Esophagus (tissue), 2 donors: ENCODE data around the gene PDE7B. TPM values are rescaled to one million over a fixed set of nuclear protein-coding genes. Genes with fewer than 3 reads are reported as not detected.
A peak's percentile ranks its signal among the peaks of the same experiment; 100 is the strongest.

Source experiments
- H3K27ac ChIP-seq, 2 donors: one replicate each; pipeline ENCODE4 v1.5.1; 2013; ENCODE audit warnings: low read depth in 2 of 2, mild to moderate bottlenecking in 2 of 2, inconsistent platforms in 1 of 2, low read length in 1 of 2, moderate library complexity in 1 of 2
- H3K27me3 ChIP-seq, 2 donors: one replicate each; pipeline ENCODE4 v1.6.1; 2013; ENCODE audit warnings: low read length in 2 of 2, control low read depth in 1 of 2, mild to moderate bottlenecking in 1 of 2; ENCODE audit not compliant: insufficient read depth in 2 of 2, control insufficient read depth in 1 of 2
- H3K36me3 ChIP-seq, 2 donors: one replicate each; pipeline ENCODE4 v1.6.1; 2013; ENCODE audit warnings: low read length in 1 of 2; ENCODE audit not compliant: control insufficient read depth in 2 of 2, insufficient read depth in 2 of 2
- H3K4me1 ChIP-seq, 2 donors: one replicate each; pipeline ENCODE4 v1.6.1; 2013; ENCODE audit warnings: low read length in 1 of 2; ENCODE audit not compliant: control insufficient read depth in 2 of 2, insufficient read depth in 2 of 2
- H3K4me3 ChIP-seq, 2 donors: one replicate each; pipeline ENCODE4 v1.5.1; 2013; ENCODE audit warnings: low read length in 2 of 2, mild to moderate bottlenecking in 2 of 2, low read depth in 1 of 2, moderate library complexity in 1 of 2
- H3K9me3 ChIP-seq, 2 donors: one replicate each; pipeline ENCODE4 v1.6.1; 2013; ENCODE audit warnings: mild to moderate bottlenecking in 2 of 2, low read depth in 1 of 2, low read length in 1 of 2, moderate library complexity in 1 of 2; ENCODE audit not compliant: control insufficient read depth in 2 of 2, insufficient read depth in 1 of 2
- WGBS, 2 donors: extraction: QIAGEN DNeasy Blood & Tissue Kit; methylation state at CpG; one replicate each; pipeline ENCODE4 v1.1.7; 2013; 5-methylcytosine and 5-hydroxymethylcytosine counted together
- polyA plus RNA-seq, 2 donors: library from polyadenylated mRNA; stranded (reverse); fragments of 200-250 nt; gene quantifications; one replicate each; pipeline ENCODE4 v1.2.3, GENCODE V29; 2013
- donor health status: healthy with polysubstance abuse.
- donor health status: Bipolar disorder and iron deficiency.

PDE7B gene
- polyA plus RNA-seq, 2 donors, result 0.18 to 0.64 TPM

DNA sequence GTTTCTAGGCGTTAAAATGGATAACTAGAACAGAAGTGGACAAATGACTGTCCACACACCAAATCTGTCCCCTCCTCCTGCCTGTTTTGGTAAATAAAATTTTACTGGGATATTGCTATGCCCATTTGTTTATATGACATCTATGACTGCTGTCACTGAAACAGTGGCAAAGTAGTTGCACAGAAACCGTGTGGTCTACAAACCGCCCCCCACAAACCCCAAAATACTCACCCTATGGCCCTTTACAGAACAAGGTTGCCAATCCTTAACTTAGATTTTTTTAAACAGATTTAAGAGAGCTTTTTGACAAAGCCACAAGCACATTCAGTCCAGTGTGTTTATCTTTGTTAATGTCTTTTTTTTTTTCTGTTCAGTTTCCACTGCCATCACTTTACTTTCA lies 260.8 kb downstream of the PDE7B start:
- 88% methylated on average over 3 of the region's 3 CpGs for WGBS, 2 donors
- Histone ChIP-seq H3K4me1 (peaks cover 3 to 7% of the 10 kb centered on the region in 2 donors), H3K9me3 (no peaks in the 10 kb centered on the region), H3K36me3 (no peaks in the 10 kb centered on the region), H3K27me3 (no peaks in the 10 kb centered on the region), H3K4me3 (no peak overlapping the region), H3K27ac (no peak overlapping the region)

DNA sequence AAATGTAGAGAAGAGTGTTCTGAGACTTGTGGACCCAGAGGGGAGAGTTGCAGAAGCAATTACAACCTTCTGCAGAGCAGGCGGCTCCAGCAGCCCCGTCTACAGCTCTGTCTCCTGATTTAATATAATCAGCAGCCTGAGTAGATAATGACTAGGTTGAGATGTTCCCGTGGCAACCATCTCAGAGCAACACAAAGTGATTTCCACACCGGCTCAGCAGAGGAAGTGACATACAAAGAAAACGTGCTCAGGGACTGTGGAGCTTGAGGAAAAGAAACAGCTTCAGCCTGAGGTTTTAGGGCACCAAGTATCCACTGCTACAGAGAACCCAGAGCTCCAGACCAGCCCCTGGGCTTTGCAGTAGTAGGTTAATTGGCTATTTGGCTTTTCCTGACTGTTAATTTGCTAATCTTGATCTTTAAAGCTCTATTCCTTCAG lies 262.3 kb downstream of the PDE7B start:
- no peaks in the 10 kb centered on the region for H3K27me3 ChIP-seq
- H3K36me3 ChIP-seq, result no peaks in the 10 kb centered on the region
- H3K9me3 ChIP-seq, result no peaks in the 10 kb centered on the region
- peaks cover 3 to 12% of the 10 kb centered on the region in 2 donors for H3K4me1 ChIP-seq
- H3K27ac ChIP-seq, result peak overlapping the region; percentile 42 to 72
- no peak overlapping the region for H3K4me3 ChIP-seq
- 16 to 20% methylated on average over 5 of the region's 5 CpGs for WGBS, 2 donors

DNA sequence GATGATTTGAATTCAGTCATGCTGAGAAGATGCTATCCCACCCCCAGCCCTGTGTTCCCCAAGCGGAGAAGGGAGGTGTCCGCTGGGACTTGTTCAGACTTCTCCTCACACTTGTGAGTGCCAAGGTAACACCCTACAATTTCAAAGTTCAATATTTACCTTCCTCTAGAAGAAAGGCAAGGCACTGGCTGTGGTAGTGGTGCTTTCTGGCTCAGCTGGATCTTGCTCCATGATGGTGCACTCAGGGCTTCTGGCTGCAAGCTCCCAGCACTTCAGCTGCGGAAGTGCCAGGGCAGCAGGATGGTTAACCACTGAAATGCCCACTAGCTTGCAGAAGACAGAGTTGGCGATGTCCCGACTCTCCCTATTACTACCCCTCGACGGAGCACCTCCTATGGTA lies 263.2 kb downstream of the PDE7B start:
- Histone ChIP-seq H3K4me1 (peaks cover 3 to 12% of the 10 kb centered on the region in 2 donors), H3K9me3 (no peaks in the 10 kb centered on the region), H3K4me3 (no peak overlapping the region), H3K27ac (peak overlapping the region; percentile 52 to 55), H3K27me3 (no peaks in the 10 kb centered on the region), H3K36me3 (no peaks in the 10 kb centered on the region)
- WGBS, 2 donors, result 70 to 81% methylated on average over 7 of the region's 7 CpGs

DNA sequence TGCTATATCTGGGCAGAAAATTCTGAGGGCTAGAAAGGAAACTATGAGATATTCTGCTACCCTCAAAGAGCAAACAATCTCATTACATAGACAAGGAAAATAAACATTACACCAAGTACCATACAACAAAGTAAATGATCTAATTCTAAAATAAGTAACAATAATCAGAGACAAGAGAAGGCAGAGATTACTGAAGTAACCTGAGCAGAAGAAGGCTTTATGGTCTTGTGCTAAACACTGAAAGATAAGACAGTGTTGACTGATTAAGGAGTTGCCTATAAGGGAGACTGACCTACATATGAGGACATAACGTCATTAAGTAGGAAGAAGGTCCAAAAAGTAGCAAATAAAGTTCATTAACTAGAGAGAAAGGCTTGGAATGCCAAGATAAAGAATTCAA lies 264.4 kb downstream of the PDE7B start:
- 66 to 78% methylated on average over 1 of the region's 1 CpG for WGBS, 2 donors
- Histone ChIP-seq H3K36me3 (no peaks in the 10 kb centered on the region), H3K27ac (no peak overlapping the region)

DNA sequence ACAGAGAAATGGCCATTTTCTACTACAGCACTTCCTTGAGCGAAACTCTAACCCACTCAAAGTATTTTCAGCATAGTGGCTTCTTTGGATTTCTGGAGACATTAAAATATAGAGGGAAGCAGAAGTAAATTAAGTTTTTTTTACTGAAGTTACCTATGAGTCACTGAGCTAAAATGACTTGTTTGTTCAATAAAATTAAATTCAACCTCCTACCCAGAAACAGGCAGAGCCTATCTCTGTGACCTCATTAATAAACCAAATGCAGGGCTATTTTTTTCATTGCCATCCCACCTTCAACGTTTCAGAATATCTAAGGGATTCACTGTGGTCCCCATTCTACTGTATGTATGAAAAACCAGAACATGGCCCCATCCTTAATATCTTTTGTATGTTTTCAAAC lies 265.6 kb downstream of the PDE7B start:
- Histone ChIP-seq H3K4me3 (no peak overlapping the region), H3K4me1 (peaks cover 3 to 12% of the 10 kb centered on the region in 2 donors), H3K27ac (no peak overlapping the region), H3K27me3 (no peaks in the 10 kb centered on the region), H3K9me3 (no peaks in the 10 kb centered on the region), H3K36me3 (no peaks in the 10 kb centered on the region)
- WGBS, 2 donors, result 68 to 70% methylated on average over 2 of the region's 2 CpGs

More for the DNA sequence above, 264.4 kb downstream of the PDE7B start:
- Histone ChIP-seq H3K4me1 (peaks cover 3 to 12% of the 10 kb centered on the region in 2 donors), H3K27me3 (no peaks in the 10 kb centered on the region), H3K4me3 (no peak overlapping the region), H3K9me3 (no peaks in the 10 kb centered on the region)

DNA sequence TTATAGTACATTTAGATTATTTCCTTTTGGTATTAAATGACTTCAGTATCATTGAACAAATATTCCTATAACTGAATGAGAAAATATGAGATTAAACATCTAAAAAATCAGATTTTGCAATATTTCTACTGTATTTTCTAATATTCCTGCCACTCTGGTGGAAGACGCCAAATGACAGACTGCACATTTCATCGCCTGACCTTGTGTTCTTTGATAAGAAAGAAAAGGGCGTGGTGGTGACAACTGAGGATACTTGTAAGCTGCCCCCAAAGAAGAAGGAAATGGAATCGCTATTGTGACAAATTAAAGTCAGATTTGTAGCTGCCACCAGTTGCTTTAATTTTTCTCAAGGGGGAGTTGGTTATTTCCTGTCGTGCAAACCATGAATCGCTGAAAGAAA lies 267.3 kb downstream of the PDE7B start:
- Histone ChIP-seq H3K27me3 (no peaks in the 10 kb centered on the region), H3K36me3 (no peaks in the 10 kb centered on the region), H3K27ac (no peak overlapping the region), H3K4me1 (peaks cover 3 to 10% of the 10 kb centered on the region in 2 donors), H3K4me3 (no peak overlapping the region), H3K9me3 (no peaks in the 10 kb centered on the region)
- 72 to 79% methylated on average over 6 of the region's 6 CpGs for WGBS, 2 donors

DNA sequence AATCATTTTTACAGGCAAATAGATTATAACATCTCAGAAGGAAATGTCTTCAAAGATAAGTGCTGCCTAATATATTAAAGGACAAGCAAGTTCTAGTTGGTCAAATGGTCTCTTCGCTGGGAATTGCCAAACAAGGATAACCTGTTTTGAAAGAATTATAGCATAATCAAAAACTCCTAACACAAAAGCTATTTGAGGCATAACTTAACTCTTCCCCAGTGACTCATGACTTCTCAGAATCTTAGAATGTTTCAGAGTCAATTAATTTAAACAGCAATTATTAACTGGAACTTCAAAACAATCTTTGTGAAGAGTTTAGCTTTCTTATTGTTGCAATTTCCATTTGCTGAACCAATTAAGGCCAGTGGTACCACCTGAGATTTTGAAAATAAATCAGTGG lies 272.0 kb downstream of the PDE7B start:
- Histone ChIP-seq H3K4me1 (no peaks in the 10 kb centered on the region), H3K9me3 (no peaks in the 10 kb centered on the region), H3K36me3 (no peaks in the 10 kb centered on the region), H3K4me3 (no peak overlapping the region), H3K27ac (no peak overlapping the region), H3K27me3 (no peaks in the 10 kb centered on the region)
- WGBS, 2 donors, result 21 to 51% methylated on average over 1 of the region's 1 CpG

DNA sequence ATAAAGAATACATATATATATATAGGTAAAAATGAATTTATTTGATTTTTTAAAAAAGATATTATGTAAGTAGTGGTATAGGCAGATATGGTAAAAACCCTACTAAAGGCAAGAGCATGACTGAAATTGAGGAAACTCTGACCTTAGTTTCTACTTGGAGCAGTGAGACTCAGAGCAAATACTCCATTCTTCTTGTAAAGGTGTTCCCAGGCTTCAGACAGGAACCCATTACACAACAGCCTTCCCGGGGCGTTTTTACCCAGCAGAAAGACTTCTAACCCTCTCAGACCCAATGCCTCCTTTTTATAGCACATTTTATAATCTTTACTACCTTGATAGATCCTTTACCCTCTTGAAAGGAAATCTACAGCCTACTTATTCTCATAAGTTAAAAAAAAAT lies 274.1 kb downstream of the PDE7B start:
- peak overlapping the region in 1 of 2 donors; percentile 30 for H3K27ac ChIP-seq
- no peaks in the 10 kb centered on the region for H3K4me1 ChIP-seq
- WGBS, 2 donors, result 72 to 81% methylated on average over 2 of the region's 2 CpGs
- no peak overlapping the region for H3K4me3 ChIP-seq
- no peaks in the 10 kb centered on the region for H3K27me3 ChIP-seq
- H3K36me3 ChIP-seq, result no peaks in the 10 kb centered on the region
- no peaks in the 10 kb centered on the region for H3K9me3 ChIP-seq

DNA sequence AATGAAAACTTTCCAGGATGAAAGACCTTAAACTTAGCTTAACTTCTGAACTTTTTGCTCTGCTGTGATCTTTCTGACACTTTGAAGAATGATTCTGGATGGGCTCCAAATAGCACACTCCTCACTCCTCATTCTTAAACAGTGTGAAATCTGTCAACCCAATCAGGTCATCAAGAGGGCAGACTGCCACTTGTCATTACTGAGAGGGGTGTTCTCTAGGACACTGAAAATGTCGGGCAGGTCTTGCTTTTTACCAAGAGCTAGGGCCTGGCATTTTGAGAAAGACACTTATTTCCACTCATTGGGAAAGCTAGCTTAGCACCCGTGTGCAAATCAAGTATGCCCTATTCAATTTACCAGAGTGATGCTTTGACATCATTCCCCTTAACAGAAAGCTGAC lies 276.4 kb downstream of the PDE7B start:
- H3K27ac ChIP-seq, result no peak overlapping the region
- H3K9me3 ChIP-seq, result no peaks in the 10 kb centered on the region
- no peak overlapping the region for H3K4me3 ChIP-seq
- H3K27me3 ChIP-seq, result no peaks in the 10 kb centered on the region
- no peaks in the 10 kb centered on the region for H3K4me1 ChIP-seq
- H3K36me3 ChIP-seq, result no peaks in the 10 kb centered on the region
- 21 to 25% methylated on average over 2 of the region's 2 CpGs for WGBS, 2 donors

DNA sequence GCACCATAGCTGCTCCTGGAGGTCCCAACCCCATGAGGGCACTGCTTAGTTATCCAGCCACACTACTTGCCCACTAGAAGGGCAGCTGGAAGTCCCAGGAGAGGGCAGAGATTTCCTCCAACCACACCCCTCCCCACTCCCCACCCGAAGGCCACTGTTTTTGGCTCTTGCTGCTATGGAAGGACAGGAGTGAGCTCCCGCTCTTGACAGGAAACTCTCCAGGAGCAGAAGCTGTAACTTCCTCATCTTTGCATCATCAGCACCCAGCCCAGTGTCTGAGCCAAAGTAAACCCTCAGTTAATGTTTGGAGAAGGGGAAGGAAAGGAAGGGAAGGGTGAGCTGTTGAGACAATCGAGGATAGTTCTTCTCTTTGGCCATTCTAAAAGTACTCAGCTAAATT lies 277.9 kb downstream of the PDE7B start:
- H3K27ac ChIP-seq, result no peak overlapping the region
- WGBS, 2 donors, result 61 to 66% methylated on average over 3 of the region's 3 CpGs
- H3K9me3 ChIP-seq, result no peaks in the 10 kb centered on the region
- H3K36me3 ChIP-seq, result no peaks in the 10 kb centered on the region
- H3K4me3 ChIP-seq, result no peak overlapping the region
- H3K4me1 ChIP-seq, result no peaks in the 10 kb centered on the region
- no peaks in the 10 kb centered on the region for H3K27me3 ChIP-seq
